GM18873 (cell line): ENCODE results near the gene DPP6.

Experiments used
- ATAC-seq: cut with Tn5 transposase; IDR thresholded peaks from one replicate; pipeline ENCODE4 v1.9.1; 2021; ENCODE audit warnings: mild to moderate bottlenecking, moderate library complexity, moderate number of reproducible peaks; ENCODE audit not compliant: unreplicated experiment, low FRiP score

The DPP6 gene

DNA sequence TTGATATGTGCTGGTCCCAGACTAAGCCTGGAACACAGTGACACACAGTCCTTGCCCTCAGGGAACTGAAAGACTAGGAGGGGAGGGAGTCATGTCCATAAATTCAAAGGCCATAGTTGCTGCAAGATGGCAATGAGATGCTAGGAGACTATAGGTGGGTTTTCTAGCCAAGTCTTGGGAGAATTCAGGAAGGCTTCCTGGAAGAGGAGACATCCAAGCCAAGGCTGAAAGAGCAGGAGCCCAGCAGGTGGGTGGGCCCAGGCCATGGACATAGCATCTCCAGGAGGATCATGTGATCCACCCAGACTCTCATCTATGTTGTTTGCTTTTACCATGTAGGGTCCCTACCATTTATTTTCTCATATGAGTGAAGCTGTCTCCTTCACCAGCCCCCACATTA, 335.1 kb downstream of the DPP6 start:
- ATAC-seq = no peak

DNA sequence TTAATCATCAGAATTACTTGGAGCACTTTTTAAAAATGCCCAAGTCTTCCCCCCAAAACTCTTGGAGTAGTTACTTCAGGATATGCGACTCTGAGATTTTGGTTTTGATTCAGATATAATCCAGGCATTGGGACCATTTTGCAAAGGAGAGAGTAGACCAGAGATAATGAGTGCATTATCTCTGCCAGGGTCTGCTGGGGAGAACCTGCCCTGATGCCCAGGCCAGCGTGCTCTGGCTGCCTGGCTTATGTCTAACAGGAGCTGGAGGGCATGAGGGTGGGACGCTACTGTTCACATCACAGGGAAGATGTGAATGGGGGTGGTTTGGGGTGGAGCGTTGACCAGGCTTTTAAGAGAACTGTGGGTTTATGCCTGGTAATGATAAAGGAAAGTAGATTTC, 336.2 kb downstream of the DPP6 start:
- no peak for ATAC-seq

- ATAC-seq = no peak
Measured at GRCh38 chr7:154388999-154389398, 336.8 kb downstream of the DPP6 start.

DNA sequence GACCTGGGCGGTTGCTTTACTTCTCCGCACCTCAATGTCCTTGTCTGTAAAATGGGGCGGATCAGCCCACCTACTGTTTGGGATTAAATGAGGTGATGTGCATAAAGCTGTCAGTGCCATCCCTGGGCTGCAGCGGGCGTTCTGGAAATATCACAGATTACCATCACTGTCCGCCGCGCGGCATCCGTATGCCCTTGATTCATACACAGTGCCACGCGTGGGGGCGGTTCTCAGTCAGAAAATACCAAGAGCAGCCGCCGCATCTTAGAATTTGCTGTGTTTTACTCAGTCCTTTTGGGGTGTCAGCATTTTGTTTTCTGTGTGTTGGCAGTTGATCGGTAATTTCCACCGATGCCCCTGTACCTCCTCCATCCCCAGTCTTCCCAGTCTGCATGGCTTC, 338.8 kb downstream of the DPP6 start:
- no peak for ATAC-seq

DNA sequence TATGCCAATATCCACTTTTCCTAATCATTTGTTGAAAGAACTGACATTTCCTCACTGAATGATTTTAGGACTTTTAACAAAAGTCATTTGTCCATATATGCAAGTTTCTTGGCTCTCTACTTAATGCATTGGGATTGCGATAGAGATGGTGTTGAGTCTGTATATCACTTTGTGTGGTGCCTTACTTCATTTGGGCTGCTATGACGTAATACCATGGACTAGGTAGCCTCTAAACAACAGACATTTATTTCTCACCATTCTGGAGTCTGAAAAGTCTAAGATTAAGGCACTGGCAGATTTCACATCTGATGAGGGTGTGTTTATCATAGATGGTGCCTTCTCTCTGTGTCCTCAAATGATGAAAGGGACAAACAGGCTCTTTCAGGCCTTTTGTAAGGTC, 342.6 kb downstream of the DPP6 start:
- ATAC-seq = no peak

DNA sequence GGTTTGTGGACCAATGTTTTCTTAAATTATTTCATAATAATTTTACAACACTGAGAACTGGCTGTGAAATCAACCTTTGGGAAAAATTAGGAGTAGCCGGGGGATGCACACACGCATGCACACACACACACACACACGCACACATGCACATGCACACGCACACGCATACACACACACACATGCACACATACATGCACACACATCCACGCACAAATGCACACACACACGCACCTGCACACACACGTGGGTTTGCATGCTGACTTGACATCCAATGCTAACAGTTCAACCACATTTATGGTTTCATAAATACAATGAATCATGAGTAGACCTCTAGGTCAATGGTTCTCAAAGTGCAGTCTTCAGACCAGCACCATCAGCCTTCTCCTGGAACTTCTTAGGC, 354.1 kb downstream of the DPP6 start:
- no peak for ATAC-seq

- ATAC-seq = no peak
Measured at GRCh38 chr7:154409703-154410311, 357.6 kb downstream of the DPP6 start.

GRCh38 chr7:154412105-154412504, 359.9 kb downstream of the DPP6 start:
- no peak for ATAC-seq

- ATAC-seq = no peak
Measured at GRCh38 chr7:154415709-154416399, 363.7 kb downstream of the DPP6 start.

DNA sequence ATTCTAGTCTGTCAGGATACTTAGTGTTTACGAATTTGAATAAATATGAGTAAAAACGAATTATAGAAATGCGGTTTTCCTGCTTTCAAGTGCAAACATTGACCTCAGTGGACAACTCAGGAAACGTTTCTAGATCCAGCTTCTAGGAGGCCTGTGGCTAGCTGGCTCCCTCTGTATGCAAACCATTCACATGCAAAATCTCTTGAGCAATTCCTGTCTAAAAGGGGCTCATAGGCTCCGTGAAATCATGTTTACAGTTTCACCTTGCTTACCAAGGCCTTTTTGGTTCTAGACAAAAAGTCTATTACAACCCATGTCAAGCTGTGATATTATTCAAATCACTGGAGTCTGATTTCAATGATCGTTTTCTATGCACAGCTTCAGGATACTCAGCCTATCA, 364.5 kb downstream of the DPP6 start:
- no peak for ATAC-seq

GRCh38 chr7:154419344-154419743, 367.1 kb downstream of the DPP6 start:
- no peak for ATAC-seq

- no peak for ATAC-seq
Measured at GRCh38 chr7:154423231-154423630, 371.0 kb downstream of the DPP6 start.

GRCh38 chr7:154424350-154424749, 372.2 kb downstream of the DPP6 start:
- no peak for ATAC-seq

DNA sequence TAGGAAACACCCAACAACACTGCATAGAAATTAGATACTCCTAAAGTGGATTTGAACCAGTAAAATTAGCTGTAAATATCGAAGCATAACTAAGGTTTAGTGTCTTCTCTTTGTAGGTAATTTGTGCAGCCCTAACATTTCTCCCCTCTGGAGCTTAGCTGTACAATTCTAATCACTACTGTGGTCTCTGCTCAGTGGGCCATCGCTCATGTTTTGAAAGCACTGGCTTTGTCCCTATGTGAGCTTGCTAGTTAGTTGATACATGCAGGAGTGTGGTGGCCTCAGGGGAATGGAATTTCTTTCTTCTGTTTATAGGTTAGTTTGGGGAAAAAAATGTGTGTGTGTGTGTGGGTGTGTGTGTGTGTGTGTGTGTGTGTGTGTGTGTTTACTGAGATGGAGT, 373.1 kb downstream of the DPP6 start:
- ATAC-seq = no peak

- no peak for ATAC-seq
Measured at GRCh38 chr7:154426778-154427177, 374.6 kb downstream of the DPP6 start.

DNA sequence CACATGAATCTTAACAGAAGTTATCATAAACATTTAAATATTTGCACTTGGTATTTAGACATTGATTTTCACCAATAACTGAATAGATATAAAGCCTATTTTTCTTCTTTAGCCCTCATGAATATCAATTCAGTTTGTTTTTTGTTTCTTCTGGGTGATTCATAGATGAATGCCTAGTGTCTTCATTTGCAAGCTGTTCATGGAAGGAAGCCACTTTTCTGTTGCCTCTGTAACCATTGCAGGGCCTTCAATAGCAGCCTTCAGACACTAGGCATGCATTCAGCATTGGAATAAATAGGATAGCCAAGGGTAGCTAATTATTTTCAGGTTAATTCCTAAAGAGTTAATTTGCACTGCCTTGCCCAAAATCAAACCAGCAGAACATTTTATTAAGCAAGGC, 375.3 kb downstream of the DPP6 start:
- no peak for ATAC-seq

GRCh38 chr7:154429666-154430404, 377.6 kb downstream of the DPP6 start:
- no peak for ATAC-seq

- ATAC-seq = no peak
Measured at GRCh38 chr7:154430640-154431039, 378.4 kb downstream of the DPP6 start.

- ATAC-seq = no peak
Measured at GRCh38 chr7:154431045-154431444, 378.8 kb downstream of the DPP6 start.

GRCh38 chr7:154433632-154434598, 381.7 kb downstream of the DPP6 start:
- no peak for ATAC-seq

- no peak for ATAC-seq
Measured at GRCh38 chr7:154436560-154436959, 384.4 kb downstream of the DPP6 start.
